HG03558 (cell line): ENCODE measurements around the gene LAMB3.

Source experiments
- ATAC-seq: cut with Tn5 transposase; IDR thresholded peaks from one replicate; pipeline ENCODE4 v1.9.1; 2021; ENCODE audit warnings: moderate number of reproducible peaks; ENCODE audit not compliant: unreplicated experiment; ENCODE audit errors: extremely low read depth

LAMB3 gene

DNA sequence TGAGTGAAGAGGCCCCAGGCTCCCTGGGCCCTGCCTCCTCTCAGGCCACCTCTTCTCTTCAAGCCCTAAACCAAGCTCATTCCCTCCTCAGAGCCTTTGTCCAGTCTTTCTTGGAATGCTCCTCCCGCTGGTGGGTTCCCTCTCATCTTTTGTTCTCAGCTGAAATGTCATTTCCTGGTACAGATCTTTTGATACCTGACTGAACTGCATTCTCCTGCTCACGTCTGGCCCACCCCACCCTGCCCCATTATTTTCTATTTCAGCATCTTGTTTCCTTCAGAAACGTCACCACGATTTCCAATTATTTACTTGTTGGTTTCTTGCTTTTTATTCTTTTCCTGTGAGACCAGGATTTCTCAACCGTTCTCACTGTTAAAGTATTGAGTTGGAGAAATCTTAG lies 16.4 kb downstream of the LAMB3 start:
- ATAC-seq: no peak

DNA sequence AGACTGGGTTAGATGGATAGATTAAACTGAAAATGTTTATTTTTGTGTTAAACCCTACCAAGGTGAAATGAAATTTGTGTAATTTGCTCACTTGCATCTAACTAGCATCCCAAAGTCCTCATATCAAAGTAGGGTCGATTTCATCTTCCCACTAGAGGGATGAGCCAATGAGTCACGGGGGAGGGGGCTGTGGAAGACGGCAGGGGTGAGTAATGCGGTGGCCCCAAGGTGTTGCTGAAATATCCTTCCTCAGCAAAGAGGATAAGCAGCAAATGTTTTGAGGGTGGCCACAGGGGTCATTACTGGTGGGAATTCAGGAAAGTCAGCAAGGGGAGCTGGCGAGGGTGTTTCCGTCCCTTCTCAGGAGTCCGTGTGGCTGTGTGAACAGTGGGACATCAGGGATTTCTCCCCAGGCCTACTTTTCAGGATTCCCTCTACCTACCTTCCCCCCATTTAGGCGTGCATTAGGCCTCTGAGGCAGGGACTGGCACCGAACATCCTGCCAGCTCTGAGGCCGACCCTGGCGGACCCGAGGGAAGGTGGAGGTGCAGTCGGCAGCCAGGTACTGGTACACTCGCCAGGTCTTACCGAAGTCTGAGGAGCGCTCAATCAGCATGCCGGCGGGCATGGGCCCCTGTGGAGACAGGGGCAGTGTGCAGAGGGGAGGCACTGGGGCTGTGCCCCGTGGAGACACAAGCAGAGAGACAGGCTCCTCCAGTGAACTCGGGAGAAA lies 18.1 kb downstream of the LAMB3 start:
- ATAC-seq: no peak

DNA sequence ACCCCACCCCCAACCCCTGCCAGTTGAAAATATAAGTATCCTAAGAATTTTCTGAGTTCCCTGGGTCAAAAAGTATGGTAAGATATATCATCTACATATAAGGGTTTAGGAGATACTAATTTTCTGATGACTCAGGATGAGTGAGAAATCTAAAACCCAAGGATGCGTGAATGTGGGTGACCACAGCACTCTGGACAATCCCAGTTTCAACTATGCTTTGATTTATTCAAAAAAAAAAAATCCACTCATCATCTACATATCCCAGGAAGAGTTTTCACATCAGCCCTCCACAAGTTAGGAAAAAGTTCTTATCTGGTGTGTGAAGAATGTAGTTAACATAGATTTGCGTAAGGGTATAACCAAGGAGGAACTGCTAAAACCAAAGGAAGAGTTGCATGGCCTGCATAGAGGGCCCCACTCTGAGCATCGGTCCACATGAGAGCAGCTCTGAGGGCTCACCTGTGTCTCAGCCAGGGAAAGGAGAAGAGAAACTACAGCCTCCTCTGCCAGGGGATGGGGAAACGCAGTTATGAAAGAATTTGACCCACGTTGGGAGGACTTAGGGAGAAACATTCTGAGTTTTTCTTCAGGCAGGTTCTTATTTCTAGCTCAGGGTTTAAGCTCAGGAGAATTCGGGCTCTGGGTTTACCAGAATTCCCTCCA lies 18.8 kb downstream of the LAMB3 start:
- ATAC-seq: no peak

DNA sequence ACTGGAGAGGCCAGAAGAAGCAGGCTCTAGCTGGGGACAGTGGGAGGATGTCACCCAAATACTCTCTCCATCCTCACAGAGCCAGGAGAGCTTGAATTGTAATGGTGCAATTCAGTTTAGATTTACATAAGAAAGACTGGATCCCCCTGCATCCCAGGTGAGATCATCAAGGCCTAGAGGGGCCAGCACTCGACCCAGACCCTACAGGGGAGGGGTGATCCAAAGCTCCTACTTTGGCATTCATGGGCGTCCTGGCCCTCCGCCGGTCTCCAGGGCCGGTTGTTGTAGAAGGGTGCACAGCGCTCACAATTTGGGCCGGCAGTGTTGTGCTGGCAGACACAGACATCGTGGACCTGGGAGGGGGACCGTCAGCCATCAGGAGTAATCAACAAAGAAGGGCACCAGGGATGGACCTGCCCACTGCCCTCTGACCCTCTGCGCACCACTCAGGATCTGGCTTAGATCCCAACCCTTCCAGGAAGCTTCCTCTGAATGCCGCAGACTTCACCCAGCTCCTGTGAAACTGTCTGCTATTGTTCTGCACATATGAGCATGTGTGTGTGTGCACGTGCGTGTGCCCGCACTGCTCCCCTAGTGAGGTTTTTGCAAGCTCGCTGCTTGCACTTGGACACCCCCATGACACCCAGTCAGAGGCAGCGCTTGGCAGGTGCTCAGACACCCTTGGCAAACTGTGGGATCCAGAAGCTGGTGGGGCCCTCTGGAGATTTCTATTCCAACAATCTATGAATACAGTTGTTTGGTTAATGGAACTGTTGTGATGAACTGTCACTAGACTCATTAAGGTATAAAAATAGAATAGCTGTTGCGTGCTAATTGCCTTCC lies 21.6 kb downstream of the LAMB3 start:
- no peak for ATAC-seq

DNA sequence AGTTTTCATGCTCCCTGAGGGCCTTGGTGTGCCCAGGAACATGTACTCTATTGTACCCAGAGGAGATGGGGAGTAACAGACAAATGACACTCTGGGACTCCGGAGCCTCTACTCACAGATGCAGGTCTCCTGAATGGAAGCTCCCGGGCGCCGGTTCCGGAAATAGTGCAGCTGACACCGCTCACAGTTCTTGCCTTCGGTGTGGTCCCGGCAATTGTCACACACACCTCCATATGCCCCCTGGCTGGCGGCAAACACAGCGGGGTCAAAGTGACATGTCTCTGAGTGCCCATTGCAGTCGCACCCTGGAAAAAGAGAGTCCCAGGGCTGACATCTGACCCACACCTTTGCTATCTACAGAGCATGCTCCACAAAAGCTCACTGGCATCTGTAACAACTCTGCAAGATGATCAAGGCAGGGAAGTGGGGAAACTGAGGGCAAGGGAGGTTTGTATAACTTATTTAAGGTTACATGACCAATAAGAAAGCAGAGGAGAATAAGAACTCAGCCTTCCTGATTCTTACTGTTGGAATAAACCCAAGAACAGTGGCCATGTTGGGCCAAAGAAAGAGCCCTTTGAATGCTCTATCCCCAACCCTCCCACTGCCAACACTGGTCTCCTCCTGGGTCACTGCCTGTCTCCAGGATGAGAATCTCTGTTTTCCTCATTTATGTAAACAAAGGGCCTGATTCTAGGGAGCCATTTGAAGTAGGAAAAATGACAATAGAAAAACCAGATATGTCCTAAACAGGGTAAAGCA lies 22.4 kb downstream of the LAMB3 start:
- ATAC-seq: no peak

DNA sequence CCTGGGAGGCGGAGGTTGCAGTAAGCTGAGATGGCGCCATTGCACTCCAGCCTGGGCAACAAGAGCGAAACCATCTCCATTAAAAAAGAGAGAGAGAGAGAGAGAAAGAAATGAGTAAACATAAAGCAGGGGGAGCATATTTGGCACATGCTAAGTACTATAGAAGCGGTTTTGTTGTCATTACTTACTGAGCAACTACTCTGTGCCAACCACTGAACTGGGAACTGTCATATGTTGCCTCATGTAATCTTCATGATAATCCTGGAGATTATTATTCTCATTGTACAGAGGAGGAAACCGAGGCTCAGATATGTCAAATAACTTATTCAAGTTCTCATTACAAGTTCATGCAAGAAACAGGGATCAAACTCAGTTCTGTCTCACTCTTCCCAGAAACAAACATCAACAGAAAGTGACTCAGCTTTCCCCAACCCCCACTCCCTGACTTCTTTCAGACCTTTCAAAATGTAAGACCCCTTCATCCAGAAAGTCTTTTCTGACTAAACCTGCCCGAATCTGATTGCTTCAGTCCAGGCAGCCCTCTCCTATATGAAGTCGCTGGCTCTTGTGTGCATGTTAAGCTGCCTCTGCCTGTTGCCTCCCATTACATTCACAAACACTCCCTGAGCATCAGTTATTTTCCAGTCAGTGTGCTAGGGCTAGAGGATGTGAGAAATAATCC lies 23.5 kb downstream of the LAMB3 start:
- no peak for ATAC-seq

DNA sequence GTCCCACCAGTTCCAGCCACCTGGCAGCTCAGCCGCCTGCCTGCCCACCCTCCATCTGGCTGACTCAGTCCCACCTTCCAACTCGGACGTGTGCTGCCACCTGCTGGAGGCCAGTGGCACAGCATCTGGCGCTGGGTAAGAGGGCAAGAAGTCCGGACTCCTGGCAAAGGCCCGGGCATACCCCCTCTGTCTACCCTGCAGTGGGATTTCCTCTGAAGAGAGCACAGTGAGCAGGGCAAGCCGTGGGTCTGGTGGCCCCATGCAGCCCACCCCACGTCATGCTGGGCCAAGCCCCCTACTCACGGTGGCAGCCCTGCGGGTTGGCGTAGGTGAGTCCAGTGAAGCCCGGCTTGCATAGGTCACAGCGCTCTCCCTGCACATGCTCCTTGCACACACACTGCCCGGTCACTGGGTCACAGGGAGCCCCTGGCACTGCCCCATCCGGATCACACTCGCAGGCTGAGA lies 24.5 kb downstream of the LAMB3 start:
- ATAC-seq: no peak

DNA sequence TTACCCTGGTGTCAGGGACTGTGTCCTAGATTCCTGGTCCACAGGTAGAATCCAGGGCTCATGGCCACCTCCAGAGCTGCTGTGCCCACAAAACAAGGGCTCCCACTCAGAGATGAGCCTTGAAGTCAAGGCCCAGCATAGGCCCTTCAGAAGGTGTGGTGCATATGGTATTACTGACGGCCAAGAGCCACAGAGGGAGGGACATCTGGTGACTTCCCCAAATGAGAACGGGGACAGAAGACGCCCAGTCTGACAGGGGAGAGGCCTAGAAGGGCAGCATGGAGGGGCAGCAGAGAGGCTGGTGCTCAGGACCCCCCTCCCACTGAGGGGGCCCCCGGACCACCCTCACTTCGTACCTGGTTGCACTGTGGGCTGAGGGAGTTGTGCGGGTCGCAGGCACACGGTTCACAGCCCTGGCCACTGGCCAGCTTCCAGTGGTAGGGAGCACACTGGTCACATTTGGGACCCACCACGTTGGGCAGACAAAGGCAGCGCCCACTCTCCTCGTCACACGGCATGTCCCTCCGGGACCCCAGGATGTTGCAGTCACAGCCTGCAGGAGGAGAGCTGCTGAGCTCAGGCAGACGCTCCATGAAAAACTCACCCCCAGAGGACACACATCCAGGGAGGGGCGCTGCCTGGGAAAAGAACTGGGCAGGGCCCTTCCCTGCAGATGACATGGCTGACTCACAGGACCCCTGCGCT lies 25.0 kb downstream of the LAMB3 start:
- ATAC-seq: no peak

DNA sequence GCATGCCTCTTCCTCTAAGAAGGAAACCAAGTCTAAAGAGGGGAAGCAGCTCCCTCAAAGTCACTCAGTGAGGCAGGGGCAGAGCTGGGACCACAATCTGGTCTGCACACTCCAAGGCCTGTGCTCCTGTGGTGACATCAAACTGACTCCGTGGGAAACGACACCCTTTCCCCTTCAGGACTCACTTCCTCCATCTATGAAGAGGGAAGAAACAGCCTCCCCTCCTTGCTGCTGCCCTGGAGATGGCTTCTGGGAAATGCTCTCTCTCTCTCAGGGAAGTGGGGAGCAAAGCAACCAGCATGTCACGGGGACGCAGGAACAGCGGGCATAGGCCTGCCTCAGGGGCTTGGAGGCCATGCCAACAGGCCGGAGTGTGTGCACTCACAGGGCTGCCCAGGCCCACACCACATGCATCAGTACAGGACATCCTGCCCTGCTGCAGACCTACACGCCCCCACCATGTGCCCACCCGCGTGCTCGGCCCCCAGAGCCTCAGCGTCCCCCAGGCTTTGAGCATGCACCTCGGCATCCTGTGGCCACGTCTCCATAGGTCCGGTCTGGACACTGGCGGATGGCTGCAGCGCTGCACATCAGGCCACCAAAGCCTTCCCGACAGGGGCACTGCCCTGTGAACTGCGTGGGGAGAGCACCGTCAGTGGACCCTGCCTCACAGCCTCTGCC lies 25.7 kb downstream of the LAMB3 start:
- no peak for ATAC-seq

DNA sequence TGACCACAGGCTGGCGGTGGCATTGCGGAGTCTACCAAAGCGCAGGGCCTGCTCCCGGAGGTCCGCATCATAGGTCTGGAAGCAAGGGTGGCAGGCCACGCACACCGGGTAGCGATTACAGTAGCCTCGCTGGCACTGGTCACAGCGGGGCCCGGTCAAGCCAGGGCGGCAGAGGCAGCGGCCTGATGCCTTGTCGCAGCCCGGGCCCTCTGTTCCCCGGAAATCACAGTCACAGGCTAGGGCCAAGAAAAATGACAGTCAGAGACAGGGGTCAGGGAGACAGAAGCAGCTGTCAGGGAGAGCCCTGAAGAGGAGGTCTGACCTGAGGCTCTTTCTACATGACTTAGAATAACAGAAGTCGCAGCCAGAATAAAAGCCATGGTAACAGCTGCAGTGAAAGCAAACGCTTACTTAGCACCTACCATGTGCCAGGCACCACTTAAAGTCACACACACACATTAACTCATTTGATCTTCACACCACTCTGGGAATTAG lies 26.4 kb downstream of the LAMB3 start:
- no peak for ATAC-seq

DNA sequence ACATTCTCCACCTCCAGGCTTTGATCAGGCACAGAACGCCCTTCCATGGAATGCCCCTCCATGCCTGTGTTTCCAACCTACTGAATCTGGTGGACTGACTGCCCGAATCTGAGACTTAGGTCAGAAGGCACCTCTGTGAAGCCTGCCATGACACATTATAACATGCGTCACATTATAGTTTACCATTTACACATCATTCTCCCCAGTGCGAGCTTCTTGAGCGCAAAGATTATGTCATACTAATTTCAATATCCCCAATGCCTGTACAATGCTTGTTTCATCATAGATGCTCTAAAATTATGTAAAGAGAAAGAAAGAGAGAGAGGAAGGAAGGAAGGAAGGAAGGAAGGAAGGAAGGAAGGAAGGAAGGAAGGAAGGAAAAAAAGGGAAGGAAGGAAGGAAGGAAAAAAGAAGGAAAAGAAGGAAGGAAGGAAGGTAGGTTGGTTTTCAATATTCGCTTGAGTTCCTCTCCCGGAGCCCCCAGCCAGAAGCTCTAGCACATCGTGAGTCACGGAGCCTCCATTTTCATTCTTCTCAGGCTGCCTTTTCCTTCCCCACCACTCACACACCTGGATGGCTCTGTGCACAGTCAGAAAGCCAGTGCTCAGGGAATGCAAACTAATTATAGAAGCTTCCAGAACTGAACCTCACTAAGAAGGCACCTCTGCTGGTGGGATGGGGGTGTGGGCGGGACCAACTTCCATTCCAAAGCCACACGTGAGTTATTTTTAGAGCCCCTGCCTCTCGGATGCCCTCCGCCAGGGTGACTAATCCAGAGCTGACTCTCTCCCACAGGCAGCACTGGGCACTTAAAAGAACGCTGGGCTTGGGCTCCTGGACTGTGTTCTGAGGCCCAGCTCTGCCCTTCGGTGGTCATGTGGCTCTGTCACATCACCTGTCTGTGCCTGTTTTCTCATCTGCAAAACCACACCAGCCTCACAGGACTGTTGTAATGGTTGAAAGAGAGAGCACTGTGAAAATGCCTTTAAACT lies 27.4 kb downstream of the LAMB3 start:
- no peak for ATAC-seq

DNA sequence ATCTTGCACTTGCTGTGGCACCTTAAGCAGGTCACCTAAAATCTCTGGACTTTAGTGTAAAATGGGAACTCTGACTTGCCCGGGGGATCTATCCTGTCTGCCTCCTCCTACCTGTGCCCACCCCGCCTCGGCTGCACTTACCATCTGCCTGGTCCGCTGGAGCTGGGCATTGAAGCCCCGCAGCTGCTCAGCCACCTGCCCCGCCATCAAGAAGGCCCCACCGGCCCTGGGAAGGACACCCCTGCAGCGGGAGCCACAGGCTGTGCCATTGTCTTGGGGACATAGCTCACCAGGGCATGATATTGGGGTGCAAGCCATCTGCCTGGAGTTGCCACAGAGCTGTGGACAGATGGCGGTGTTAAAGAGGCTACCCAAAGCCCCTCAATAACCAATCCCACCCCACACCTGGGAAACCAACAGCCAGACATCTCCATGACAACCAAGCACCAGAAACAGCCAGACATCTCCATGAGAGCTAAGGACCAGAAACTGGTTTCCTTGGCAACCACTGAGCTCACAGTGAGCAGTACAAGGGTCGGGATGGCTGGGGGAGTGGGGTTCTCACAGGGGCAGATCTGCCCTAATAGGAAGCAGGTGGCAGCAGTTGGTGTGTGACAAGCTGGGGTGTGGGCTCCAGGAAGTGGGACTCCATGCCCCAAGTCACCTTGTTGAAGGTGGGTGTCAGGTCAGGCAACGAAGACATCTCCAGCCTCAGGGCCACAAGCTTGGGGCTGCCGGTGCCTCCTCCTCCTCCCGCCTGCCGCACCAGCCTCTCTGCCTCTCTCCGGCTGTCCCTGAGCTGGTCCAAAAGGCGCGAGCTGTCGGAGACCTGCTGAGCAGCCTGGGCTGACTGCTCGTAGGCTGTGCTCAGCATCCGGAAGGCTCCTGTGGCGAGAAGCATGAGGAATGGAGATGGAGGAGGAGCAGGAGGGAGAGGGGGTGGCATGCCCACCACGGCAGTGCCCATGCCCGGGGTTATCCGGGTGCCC lies 29.1 kb downstream of the LAMB3 start:
- ATAC-seq: no peak

DNA sequence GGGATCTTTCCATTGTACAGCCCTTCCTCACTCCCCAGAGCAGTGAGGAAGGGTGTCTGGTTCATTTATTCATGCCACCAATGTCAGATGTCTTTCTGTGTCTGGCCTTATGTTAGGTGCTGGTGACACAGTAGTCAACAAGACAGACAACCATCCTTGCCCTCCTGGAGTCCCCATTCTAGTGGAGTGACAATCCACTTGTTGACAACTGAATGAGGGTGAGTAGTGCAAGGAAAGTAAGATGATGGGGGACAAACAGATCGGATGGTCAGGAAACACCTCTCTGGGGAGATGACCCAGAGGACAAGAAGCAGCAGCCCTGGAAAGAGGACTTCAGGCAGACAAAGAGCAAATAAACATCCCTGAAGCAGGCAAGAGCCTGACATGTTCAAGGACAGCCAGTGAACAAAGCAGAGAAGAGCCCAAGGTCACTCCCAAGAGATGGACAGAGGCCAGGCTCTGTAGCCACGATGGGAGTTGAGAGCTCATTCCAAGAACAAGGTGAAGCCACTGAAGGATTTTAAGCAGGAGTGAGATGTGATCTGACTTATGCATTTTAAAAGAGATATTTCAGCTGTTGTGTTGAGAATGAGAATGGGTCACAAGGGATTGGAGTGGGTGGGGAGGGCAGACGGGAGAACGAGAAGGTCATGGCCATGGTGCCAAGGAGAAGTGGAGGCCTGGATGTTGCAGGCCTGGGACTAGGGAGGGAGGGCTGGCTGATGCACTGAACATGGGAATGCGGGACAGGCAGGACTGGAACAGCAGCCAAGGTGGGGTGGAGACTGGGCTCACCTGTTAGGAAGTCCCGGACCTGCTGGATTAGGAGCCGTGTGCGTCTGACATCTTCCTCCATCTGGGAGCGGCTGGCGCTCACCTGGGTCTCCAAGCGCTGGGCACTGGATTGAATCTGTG lies 30.2 kb downstream of the LAMB3 start:
- ATAC-seq: no peak

DNA sequence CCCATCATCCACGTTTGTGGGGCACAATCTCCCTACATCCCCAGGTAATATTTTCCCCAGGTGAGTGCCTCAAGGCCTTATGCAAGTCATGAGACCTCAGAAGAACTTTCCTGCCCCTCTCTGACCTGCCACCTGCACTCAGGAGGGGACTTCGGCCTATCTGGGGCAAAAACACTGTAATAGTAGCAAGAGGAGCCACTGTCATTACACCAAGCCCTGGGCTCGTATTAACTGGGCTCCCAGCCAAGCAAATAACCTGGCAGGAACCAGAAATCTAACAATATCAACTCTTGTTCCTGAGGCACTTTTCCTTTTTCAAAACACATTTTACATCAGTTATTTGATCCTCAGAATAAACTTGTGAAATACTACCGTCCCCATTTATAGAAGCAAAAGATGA lies 30.9 kb downstream of the LAMB3 start:
- no peak for ATAC-seq

DNA sequence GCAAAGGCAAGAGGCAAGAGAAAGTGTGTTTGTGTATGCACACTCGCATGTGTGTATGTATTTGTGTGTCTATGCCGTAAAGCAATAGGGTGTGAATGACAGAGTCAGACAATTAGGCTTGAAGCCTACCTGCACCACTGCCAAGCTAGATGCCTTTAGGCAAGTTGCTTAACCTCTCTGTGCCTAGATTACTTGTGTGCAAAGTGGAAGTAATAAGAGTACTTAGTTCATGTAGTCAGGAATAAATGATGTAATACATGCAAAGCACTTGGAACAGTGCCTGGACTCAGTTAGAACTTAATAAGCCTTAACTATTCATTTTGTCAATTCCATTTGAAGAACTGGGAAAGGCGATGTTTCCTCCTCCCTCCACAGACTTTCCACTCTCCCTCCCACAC lies 31.7 kb downstream of the LAMB3 start:
- no peak for ATAC-seq
